Chondrocyte (in vitro differentiated cells): ENCODE results near the gene AK5. TPM values are rescaled to one million over a fixed set of nuclear protein-coding genes. Genes with fewer than 3 reads are reported as not detected.
A peak's percentile ranks its signal among the peaks of the same experiment; 100 is the strongest.

Experiments
- DNase-seq: peaks from one replicate; pipeline ENCODE4 v3.0.0; 2021; ENCODE audit warnings: mixed read lengths, low spot score
- H3K27ac Mint-ChIP-seq: one replicate; pipeline ENCODE4 v1.8.0; 2021; ENCODE audit warnings: mild to moderate bottlenecking, moderate library complexity, mixed read lengths; ENCODE audit not compliant: unreplicated experiment
- H3K27me3 Mint-ChIP-seq: 2 replicates; pipeline ENCODE4 v1.8.0; 2021; ENCODE audit warnings: low read depth, mixed read lengths
- H3K36me3 Mint-ChIP-seq: 2 replicates; pipeline ENCODE4 v1.8.0; 2021; ENCODE audit warnings: low read depth, mixed read lengths
- H3K4me1 Mint-ChIP-seq: 2 replicates; pipeline ENCODE4 v1.8.0; 2021; ENCODE audit warnings: low read depth, mild to moderate bottlenecking, mixed read lengths
- H3K4me3 Mint-ChIP-seq: one replicate; pipeline ENCODE4 v1.8.0; 2021; ENCODE audit warnings: mild to moderate bottlenecking, moderate library complexity, mixed read lengths; ENCODE audit not compliant: unreplicated experiment
- H3K9me3 Mint-ChIP-seq: 2 replicates; pipeline ENCODE4 v1.8.0; 2021; ENCODE audit warnings: low read depth, mixed read lengths
- total RNA-seq: library from RNA; stranded (reverse); gene quantifications from 3 replicates; pipeline ENCODE4 v1.2.1, GENCODE V29; 2021
- TF ChIP-seq, protein P1 (sequence below): fragments of 200-600 bp; sonication (generic); IDR thresholded peaks from 2 replicates; pipeline ENCODE4 v1.5.0; 2021; ENCODE audit warnings: antibody characterized with exemption, mild to moderate bottlenecking, moderate library complexity

Gene AK5
- total RNA-seq, 1 donor from 2014 or later, result 6.2 TPM

GRCh38 chr1:77239311-77239710 is 42.5 kb upstream of the AK5 start:
- Mint-ChIP-seq H3K36me3 (peaks cover 2% of the 10 kb centered on the region), H3K27me3 (no peaks in the 10 kb centered on the region), H3K27ac (no peak overlapping the region), H3K4me3 (no peak overlapping the region), H3K9me3 (peaks cover 6% of the 10 kb centered on the region), H3K4me1 (no peaks in the 10 kb centered on the region)
- TF ChIP-seq, protein P1, sequence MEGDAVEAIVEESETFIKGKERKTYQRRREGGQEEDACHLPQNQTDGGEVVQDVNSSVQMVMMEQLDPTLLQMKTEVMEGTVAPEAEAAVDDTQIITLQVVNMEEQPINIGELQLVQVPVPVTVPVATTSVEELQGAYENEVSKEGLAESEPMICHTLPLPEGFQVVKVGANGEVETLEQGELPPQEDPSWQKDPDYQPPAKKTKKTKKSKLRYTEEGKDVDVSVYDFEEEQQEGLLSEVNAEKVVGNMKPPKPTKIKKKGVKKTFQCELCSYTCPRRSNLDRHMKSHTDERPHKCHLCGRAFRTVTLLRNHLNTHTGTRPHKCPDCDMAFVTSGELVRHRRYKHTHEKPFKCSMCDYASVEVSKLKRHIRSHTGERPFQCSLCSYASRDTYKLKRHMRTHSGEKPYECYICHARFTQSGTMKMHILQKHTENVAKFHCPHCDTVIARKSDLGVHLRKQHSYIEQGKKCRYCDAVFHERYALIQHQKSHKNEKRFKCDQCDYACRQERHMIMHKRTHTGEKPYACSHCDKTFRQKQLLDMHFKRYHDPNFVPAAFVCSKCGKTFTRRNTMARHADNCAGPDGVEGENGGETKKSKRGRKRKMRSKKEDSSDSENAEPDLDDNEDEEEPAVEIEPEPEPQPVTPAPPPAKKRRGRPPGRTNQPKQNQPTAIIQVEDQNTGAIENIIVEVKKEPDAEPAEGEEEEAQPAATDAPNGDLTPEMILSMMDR, result no peak
- no peak for DNase-seq

DNA sequence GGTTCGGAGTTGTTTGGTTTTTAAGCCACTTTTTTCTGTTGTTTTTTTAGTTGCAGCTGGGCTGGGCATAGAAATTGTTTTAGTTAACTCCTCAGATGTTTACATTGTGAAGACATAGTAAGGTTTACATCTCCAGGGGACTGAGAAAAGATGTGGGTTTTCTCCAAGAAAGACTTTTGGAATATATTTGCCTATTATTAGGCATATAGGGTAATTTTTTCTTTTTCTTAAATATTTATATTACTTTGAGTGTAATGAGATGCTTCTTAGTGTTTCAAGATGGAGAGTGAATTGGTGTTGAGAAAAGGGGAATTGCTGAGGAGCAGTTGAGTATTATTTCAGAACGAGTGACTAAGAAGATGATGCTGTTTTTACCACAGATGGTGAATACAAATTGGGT is 36.0 kb upstream of the AK5 start:
- H3K36me3 Mint-ChIP-seq, result peaks cover 11% of the 10 kb centered on the region
- peaks cover 8% of the 10 kb centered on the region for H3K4me1 Mint-ChIP-seq
- peak overlapping the region; percentile 4 for H3K27ac Mint-ChIP-seq
- no peaks in the 10 kb centered on the region for H3K27me3 Mint-ChIP-seq
- no peak overlapping the region for H3K4me3 Mint-ChIP-seq
- peaks cover 32% of the 10 kb centered on the region for H3K9me3 Mint-ChIP-seq
- TF ChIP-seq, protein P1, result no peak
- no peak for DNase-seq

DNA sequence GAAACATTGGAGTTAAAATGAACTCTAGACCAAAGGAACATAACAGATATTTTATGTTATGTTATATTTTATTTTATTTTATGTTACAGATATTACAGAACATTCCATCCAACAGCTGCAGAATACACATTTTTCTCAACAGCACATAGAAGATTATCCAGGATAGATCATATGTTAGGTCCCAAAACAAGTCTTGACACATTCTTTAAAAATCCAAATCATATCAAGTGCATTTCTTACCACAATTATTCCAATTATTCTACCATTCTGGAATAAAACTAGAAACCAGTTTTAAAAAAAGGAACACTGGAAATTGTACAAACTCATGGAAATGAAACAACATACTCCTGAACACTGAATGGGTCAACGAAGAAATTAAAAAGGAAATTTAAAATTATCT is 31.7 kb upstream of the AK5 start:
- H3K4me3 Mint-ChIP-seq, result no peak overlapping the region
- H3K4me1 Mint-ChIP-seq, result peaks cover 8% of the 10 kb centered on the region
- H3K36me3 Mint-ChIP-seq, result peaks cover 20% of the 10 kb centered on the region
- no peak overlapping the region for H3K27ac Mint-ChIP-seq
- TF ChIP-seq, protein P1, result no peak
- H3K9me3 Mint-ChIP-seq, result peaks cover 63% of the 10 kb centered on the region
- no peak for DNase-seq
- H3K27me3 Mint-ChIP-seq, result no peaks in the 10 kb centered on the region

DNA sequence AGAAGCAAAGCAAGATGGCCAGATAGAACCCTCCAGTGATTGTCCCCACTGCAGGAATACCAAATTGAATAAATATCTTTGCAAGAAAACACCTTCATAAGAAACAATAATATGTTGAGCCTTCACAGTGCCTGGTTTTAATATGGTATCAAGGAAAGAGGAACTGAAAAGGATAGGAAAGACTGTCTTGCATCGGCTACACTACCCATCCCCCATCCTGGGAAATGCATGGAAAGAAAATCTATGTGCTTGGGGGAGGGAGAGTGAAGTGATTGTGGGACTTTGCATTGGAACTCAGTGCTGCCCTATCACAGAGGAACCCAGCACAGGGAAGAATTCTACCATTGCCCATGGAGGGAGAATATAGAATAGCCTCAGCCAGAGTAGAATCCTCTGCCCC is 28.6 kb upstream of the AK5 start:
- Mint-ChIP-seq H3K27ac (no peak overlapping the region), H3K27me3 (no peaks in the 10 kb centered on the region), H3K4me3 (no peak overlapping the region), H3K4me1 (no peaks in the 10 kb centered on the region), H3K36me3 (peaks cover 23% of the 10 kb centered on the region), H3K9me3 (peaks cover 73% of the 10 kb centered on the region)
- TF ChIP-seq, protein P1, result no peak
- DNase-seq, result no peak

- peaks cover 6% of the 10 kb centered on the region for H3K27me3 Mint-ChIP-seq
- no peak for DNase-seq
- no peak overlapping the region for H3K4me3 Mint-ChIP-seq
- no peaks in the 10 kb centered on the region for H3K4me1 Mint-ChIP-seq
- no peaks in the 10 kb centered on the region for H3K9me3 Mint-ChIP-seq
- no peak overlapping the region for H3K27ac Mint-ChIP-seq
- H3K36me3 Mint-ChIP-seq, result no peaks in the 10 kb centered on the region
- TF ChIP-seq, protein P1, result no peak
Observed at GRCh38 chr1:77263708-77264107, 18.1 kb upstream of the AK5 start.
